Measurements from ENCODE around the gene MIS12. TPM values are rescaled to one million over a fixed set of nuclear protein-coding genes. Genes with fewer than 3 reads are reported as not detected.

Gene MIS12
- total RNA-seq, 1 experiment from 2014 or later, result 13.3 TPM

Other genes starting within 250 kb of the MIS12 start
- gene RABEP1, start 204.3 kb upstream of the MIS12 start, total RNA-seq (2014; rRNA removed; shearing (Covaris generic); ENCODE audit: low replicate concordance), result 41.0 and 46.9 TPM in 2 replicates
- 52.1 and 124 TPM in 2 replicates for gene NUP88, start 66.9 kb upstream of the MIS12 start, total RNA-seq (2014; rRNA removed; shearing (Covaris generic); ENCODE audit: low replicate concordance)
- gene RPAIN, start 66.4 kb upstream of the MIS12 start, total RNA-seq (2014; rRNA removed; shearing (Covaris generic); ENCODE audit: low replicate concordance), result 19.4 and 26.6 TPM in 2 replicates
- gene C1QBP, start 47.4 kb upstream of the MIS12 start, total RNA-seq (2014; rRNA removed; shearing (Covaris generic); ENCODE audit: low replicate concordance), result 525 and 616 TPM in 2 replicates
- 10.5 and 13.3 TPM in 2 replicates for gene DHX33, start 17.6 kb upstream of the MIS12 start, total RNA-seq (2014; rRNA removed; shearing (Covaris generic); ENCODE audit: low replicate concordance)
- gene DERL2, start 388 bp upstream of the MIS12 start, total RNA-seq (2014; rRNA removed; shearing (Covaris generic); ENCODE audit: low replicate concordance), result 15.2 and 53.2 TPM in 2 replicates
- gene NLRP1, start 97.9 kb downstream of the MIS12 start, total RNA-seq (2014; rRNA removed; shearing (Covaris generic); ENCODE audit: low replicate concordance), result 8.2 and 9.2 TPM in 2 replicates